ENCODE data around the gene SPECC1L.

SPECC1L gene

DNA sequence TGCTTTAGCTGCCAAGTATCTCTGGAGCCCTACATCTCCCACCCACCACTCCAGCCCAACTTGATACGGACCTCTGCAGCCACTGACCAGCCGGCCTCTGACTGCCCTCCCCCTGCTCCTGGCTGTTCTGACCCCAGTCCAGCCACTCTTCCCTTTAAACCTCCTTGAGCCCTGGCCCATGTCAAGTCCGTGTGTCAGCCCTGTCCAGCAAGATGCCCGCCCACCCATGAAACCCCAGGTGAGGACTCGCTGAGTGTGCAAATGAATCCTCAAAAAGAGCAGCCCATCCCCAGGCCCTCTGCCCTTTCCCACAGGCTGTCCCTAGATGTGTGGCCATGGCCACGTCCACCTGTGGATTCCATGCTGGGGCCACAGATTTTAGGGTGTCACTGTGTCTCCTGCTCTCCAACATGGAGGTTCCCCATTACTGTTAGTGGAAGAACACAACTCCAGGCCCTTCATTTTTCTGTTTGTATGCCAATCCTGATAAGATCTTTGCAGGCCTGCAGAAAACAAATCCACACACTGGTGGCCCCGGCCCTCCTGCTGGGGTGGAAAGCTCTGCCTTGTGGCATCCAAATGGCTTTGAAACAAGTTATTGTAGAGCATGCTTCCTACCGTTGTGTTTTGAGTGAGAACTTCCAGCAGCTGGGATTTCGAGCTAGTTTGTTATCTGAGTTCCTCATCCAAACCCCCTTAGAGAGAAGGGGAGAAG, 134.1 kb downstream of the SPECC1L start:
- no peak for DNase-seq

GRCh38 chr22:24405631-24406321, 135.1 kb downstream of the SPECC1L start:
- DNase-seq: no peak

- DNase-seq: no peak
Measured at GRCh38 chr22:24406322-24407277, 136.0 kb downstream of the SPECC1L start.

- DNase-seq: no peak
Measured at GRCh38 chr22:24407278-24407665, 136.6 kb downstream of the SPECC1L start.

DNA sequence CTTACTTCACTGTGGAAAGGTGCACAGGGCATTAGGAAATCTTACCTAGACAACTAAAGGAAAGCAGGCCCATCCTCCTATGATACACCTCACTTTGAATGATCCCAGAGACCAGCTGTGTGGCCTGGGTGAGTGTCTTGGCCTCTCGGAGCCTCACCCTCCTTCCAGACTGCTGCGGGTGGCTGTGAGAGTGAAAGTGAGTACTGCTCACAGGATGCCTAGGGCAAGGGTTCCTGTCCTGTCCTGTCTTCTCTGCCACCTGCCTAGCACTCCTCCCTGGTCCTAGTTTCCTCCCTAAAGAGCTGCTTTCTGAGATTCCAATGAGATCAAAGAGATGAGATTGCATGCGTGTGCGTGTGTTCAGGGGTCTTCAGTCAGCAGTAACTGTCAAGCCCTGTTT, 137.3 kb downstream of the SPECC1L start:
- no peak for DNase-seq

DNA sequence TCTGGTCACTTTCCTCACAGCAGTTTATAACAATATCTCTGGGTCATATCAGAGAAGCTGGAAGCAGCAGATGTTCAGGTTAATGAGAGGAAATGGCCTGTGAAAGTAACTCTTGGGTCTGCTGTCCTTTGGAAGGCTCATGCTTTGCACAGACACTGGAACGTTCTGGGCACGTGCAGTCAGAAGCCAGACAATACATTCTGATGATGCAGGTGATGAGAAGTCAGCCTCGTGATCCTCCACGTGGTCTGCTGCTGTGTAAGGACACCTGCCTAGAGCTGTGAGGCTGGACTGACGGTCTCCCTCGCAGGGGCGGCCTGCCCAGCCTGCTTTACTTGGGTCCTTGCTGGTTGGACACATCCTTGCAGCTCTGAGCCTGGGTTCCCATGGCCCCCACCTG, 138.0 kb downstream of the SPECC1L start:
- no peak for DNase-seq

DNA sequence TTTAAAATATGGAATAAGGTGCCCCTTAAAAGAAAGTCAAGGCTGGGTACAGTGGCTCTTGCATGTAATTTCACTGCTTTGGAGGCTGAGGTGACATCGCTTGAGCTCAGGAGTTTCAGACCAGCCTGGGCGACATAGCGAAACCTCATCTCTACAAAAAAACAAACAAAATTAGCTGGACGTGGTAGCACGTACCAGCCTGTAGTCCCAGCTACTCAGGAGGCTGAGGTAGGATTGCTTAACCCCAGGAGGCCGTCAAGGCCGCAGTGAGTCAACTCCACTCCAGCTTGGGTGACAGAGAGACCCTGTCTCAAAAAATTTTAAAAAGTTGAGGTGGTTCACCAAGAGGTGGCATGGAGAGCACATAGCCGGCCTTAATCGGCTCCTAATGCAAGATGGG, 139.1 kb downstream of the SPECC1L start:
- DNase-seq: no peak

GRCh38 chr22:24410110-24410856, 139.7 kb downstream of the SPECC1L start:
- no peak for DNase-seq

DNA sequence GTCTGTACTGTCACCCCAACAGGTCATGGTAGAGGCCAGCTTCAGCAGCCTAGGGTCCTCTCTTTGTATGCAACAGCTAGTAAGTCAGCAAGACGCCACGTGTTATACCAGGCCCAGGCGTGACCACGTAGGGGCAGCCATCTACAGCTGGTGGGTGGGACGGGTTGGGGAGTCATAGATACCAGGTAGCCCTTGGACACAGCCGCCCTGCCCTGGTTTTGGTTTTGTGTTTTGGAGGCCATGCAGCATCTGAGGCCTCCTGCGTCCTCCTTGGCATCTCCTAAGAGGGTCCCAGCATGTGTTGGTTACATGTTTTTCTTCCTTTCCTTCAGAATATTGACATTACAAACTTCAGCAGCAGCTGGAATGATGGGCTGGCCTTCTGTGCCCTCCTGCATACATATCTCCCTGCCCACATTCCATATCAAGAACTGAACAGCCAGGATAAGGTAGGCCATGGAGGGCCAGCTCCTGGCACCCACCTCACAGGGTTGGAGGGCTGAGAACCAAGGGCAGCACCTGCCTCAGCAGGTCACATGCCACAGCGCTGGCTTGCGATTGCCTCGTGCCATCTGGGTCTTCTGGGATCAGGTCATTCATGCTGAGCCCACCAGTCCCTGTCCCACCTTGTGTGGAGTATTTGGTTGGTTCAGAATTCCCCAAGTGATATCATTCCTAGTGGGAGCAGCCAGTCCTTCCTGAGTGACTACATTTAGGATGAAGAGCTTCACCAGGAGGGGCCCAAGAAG, 140.8 kb downstream of the SPECC1L start:
- DNase-seq: no peak

GRCh38 chr22:24412274-24412673, 141.6 kb downstream of the SPECC1L start:
- no peak for DNase-seq

GRCh38 chr22:24413271-24413670, 142.6 kb downstream of the SPECC1L start:
- DNase-seq: no peak

- no peak for DNase-seq
Measured at GRCh38 chr22:24413736-24414385, 143.2 kb downstream of the SPECC1L start.

DNA sequence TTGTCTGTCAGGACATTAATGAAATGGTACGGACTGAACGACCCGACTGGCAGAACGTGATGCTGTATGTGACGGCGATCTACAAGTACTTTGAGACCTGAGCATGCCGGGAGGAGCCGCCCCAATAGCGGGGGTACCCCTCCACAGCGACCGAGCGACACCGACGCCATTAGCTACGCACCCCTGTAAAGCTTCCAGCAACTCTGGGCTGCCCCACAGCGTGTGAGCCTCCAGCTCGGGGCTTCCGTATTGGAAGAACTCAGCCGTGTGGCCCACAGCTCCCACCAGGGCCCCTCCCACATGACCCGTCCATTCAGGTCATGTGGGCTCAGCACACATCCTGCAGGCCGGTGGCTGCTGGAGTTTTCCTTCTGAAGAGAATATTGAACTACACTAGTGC, 143.9 kb downstream of the SPECC1L start:
- no peak for DNase-seq

GRCh38 chr22:24414984-24415945, 144.6 kb downstream of the SPECC1L start:
- no peak for DNase-seq

DNA sequence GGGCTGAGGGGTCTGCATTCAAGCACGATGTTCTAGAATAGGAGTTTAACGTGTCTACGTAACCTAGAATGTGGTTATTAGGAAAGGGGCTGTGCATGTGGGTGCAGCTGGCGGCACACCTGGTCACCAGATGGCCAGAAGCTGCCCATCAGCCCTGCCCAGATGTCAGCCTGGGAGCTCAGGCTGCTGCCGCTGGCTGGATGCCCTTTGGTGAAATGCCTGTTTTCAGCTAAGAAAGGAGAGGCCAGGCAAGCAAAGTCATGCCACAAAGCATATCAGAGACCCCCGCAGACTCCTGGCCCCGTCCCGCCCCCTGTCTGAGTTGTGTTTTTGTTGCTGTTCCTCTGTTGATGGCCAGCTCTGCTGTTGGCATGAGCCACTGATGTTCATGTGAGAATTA, 145.5 kb downstream of the SPECC1L start:
- DNase-seq: no peak

GRCh38 chr22:24416611-24417010, 146.0 kb downstream of the SPECC1L start:
- no peak for DNase-seq

- no peak for DNase-seq
Measured at GRCh38 chr22:24417200-24417599, 146.6 kb downstream of the SPECC1L start.

- DNase-seq: no peak
Measured at GRCh38 chr22:24417901-24418641, 147.4 kb downstream of the SPECC1L start.

DNA sequence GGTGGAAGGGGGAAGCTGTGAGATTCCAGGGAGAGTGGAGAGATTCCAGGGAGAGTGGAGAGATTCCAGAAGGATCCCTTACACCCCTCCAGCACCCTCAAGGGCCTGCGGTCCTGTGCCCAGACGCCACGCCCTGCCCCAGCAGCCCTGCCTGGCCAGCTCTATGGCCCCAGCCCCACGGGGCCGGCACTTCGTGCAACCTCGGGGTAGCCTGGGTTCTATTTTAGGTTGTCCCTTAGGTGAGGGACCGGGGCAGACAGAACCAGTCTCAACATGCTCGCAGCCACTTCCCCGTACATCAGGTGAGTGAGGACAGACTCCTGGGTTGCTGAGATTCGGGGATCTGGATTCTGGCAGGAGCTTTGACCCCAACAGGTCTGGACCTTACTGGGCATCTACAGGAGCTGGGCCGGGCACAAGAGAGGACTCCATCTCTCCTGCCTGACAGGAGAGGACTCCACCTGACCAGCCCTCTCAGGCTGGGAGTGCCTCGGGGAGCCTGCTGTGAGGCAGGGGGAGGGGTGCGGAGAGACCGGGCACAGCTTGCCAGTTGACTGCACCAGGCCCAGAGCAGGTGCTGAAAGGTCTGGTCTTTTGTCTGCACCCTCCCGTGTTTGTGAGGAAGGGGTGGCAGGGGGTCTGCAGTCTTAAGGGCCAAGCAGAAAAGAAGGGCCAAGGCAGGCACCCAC, 148.3 kb downstream of the SPECC1L start:
- DNase-seq: no peak

Data from GF-D8 (cell line).